ENCODE data around the gene MRPL14.

MRPL14 gene

DNA sequence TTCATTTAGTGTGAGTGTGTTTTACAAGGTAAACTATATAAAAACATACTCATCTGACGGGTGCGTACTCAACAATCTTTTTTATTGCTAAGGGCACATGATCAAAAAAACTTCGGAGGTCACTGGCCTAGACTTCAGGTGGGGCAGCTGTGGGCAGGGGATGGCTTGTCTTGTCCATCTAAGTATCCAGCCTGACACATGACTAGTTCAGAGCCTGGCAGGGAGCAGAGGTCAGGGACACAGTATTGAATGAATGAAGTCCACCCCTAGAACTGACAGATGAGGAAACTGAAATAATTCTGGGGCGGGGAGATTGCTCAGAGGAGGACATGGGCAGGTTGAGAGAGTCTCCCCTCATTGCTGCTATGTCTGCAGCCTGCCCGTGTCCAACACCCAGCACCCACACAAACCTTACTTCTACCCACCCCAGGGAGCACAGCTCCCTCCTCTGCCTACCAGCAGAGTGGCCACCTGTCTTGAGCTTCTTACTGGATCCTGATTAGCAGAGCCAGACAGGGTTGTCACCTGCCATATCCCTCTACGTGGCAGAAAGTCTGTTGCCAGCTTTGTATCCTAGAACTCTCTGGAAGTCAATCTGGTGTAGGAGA lies 48.9 kb downstream of the MRPL14 start:
- no peak for DNase-seq

DNA sequence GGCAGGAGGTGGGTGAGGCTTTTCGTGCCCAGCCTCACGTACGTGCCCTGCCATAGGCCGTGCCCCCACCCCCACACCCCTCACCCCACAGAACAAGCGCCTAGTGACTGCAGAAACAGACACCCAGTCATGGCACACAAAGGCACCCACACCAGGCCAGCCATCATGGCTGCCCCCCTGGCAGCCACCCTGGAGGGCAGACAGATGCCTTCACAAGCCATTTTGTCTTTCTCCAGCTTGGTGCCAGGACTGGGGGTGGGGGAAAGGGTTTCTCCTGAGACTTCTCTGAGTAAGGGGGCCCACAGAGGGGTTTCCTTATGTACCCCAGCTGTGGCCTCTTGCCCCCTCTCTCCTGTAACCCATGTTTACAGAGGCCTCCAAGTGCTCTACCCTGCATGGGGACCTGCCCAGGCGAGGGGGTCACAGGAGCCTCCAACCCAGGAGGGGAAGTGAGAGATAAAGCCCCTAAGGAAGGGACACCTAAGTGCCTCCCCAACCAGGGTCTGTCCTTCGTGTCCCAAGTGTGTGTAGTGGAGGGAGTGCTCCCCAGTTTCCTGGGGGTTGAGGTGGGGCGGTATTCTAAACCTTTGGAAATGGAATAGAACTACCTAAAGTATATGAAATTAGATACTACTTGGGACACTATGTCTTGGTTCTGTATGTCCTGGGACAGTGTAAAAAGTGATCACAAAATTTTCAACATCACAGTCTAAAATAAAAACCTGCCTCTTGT lies 49.9 kb downstream of the MRPL14 start:
- DNase-seq, result no peak

DNA sequence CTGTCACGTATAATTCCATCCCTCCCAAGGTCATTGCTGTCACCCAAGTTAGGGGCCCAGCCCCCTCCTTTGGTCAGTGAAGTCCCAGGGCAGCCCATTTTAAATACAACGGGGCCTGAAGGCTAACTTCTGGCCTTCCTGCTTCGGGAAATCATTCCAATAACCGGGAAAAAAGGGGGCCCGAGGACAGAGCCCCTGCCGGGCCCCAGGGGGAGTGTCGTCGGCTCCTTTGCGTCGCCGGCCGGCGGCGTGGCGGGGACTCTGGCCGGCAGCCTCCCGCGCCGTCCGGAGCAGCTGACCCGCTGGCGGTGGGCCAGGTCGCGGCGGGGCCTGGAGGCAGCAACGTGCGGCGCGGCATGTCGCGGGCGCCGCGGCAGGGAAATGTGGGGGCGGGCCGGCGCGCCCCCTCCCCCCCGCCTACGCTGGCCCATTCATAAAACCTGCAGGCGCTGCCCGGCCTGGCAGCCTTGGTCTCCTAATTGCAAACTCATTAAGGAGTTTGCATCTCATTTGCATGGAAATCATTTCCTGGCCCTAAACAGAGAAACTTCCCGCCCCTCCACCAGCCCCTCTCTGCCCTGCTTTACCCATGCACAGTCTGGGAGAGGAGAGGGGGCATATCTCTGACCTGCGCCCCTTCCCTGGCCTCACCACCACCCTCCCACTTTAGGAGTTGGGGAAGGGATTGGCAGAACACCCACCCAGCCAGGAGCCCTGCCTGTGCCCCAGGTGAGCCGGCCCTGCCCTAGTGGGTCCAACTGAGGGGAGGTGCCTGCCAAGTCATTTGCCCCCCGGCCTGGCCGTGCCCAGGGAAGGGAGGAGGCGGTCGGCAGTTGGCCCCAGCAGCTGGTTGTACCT lies 50.7 kb downstream of the MRPL14 start:
- no peak for DNase-seq

DNA sequence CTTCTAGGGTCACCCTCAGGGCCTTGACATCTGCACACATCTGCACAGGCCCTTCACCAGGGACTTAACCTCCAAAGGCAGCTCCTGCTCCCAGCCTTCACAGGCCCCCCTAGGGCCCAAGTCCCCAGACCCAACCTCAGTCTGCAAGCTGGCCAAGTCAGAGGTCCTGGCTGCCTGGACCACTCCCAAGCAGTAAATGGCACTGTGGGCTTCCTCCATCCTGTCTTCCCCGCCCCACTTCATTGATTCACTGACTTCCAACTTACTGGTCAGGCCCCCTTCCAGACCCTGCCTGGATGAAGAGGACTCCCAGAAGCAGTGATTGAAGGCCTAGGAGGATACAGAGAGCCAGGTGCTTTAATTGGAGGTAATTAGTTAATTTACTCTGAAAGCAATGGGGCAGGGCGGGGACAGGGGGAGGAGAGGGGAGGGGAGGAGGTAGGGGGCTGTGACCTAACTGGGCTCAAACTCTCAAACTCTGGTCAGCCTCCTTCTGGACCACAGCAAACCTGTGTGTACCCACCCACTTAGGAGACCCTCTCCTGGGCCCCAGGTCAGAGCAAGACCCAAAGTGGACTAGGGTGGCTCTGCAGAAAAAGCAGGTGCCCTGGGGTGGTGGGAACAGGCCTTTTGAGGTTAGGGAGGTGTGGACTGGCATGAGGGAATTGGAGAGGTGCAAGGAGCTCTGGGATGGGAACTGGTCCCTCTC lies 51.5 kb downstream of the MRPL14 start:
- DNase-seq, result no peak

DNA sequence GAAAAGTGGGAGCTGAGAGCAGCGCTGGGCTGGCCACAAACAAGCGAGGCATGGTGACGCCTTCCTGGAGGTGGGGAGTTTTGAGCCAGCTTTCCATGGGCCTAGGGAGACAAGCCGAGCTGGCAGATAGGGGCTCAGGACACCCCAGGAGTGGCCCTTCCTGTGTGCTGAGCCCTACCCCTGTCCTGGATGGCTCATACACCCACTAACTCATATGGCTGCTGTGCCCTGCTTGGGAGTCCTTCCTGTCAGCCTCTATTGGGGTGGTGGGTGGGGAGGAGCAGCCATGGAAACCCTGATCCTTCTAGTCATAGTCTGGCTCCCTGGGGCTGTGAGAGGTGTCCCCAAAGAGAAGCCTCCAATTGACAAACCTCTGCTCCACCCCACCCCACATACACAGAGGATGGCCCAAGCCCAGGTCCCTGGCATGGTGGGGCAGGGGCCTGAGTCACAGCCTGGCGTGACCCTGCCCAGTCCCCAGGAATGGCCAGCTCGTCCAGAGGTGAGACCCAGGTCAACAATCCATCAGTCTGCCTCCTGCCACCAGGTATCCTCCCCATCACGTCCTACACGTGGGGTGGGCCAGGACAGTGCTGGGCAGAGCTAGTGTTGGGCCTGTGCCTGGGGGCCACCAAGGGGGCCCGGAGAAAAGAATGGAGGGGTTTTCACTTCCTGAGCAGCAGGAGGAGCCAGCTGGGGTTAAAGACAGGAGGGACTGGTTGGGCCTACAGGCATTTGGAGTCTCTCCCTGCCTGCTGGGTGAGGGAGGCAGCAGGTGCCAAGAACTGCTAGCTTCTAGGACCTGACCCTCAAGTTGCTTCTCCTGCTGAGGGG lies 52.2 kb downstream of the MRPL14 start:
- no peak for DNase-seq

DNA sequence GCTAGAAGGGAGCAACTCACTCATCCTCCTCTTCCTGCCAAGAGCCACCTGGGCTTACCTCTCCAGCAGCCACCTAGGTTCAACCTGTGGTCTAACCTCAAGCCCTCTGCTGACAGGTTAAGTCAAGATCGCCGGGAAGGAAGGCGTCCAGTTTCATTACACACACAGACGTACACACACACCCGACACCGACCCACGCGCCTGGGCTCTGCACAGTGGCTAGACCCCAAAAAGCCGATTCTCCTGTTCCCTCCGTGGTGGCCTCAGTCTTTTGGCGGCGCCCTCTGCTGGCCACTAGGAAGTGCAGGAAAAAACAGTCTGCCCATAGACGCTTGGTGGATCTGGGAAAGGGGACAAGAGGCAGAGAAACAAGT lies 52.8 kb downstream of the MRPL14 start:
- no peak for DNase-seq

DNA sequence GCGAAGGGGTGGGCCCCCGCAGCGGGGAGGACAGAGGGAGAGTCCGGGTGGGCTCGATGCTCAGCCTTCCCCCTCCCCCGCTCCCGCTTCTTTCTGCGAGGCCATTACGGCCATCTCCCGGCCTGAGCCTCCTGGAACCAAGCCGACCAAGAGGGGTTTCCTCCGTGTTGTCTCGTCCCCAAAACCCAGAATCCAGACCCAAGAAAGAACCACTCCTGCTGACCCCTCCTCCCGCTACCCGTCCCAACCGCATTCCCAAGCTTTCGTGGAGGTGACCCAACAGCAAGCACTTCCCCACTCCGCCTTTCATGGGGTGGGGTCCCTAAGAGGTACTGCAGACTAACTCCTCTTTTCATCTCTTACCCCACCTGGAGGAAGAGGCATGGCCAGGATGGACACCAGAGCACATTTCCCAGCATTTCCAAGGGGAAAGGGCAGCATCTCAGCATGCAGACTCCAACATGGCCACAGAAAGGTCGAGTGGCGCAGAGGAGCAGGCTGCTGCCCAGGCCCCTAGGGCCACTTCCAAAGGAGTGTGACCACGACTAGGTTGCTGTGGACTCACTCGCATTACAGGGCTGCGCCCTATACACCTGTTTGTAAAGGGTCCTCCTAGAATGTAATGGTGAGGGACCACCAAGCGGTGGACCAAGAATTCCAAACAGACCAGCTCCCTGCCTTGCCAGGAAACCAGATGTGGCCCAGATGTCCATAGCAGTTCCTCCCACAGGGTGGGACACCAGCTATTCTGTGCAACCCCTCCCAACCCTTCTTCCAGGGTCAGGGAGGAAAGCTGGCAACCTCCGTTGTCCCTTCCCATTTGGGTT lies 53.4 kb downstream of the MRPL14 start:
- DNase-seq, result no peak

DNA sequence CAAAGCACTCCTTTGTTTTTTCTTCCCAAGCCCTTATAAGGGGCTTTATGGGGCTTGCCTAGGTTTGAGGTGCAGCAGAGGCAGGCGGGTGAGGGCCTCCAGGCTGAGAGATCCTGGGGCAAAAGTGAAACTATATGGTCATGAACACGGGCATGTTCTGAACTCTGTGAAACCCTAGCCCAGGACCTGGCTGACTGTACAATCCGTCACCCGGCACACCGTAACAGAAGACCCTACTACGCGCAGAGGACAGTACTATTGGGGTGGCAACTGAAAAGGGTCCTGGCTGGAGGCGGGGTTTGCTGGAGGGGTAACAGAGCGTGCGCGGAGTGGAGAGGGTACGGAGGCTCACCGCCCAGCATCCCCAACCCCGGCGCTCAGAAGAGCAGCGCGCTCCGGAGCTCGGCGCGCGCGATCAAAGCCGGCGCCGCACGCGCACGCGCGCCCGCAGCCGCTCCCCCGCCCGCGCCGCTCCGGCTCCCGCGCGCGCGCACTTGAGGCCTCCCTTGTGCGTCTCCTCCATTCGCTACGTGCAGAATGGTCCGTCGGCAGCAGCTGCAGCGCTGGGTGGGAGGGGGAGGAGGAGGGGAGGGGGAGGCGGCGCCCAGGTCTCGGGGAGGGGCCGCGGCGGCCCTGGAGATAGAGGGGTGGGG lies 54.2 kb downstream of the MRPL14 start:
- DNase-seq, result no peak

DNA sequence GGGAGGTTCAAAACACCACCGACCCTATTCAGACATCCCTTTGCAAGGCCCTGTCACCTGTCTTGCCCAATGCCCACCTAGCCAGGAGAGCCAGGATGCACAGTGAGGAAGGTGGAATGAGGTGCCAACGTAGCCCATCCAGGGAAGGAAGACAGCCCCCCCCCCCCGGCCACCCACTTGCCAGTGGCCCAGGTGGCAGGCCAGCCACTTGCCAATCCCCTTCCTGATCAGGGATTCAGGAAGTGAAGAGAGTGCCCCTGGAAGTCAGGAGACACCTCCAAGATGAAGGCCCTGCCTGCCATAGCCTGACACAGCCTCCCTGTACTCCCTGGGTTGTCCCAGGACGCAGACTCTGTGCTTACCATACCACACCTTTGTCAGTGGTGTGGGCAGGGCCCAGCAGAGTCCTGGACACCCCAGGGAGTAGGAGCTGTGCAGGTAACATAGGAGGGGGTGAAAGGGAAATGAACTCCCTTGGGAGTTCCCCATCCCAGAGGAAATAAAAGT lies 54.7 kb downstream of the MRPL14 start:
- no peak for DNase-seq

DNA sequence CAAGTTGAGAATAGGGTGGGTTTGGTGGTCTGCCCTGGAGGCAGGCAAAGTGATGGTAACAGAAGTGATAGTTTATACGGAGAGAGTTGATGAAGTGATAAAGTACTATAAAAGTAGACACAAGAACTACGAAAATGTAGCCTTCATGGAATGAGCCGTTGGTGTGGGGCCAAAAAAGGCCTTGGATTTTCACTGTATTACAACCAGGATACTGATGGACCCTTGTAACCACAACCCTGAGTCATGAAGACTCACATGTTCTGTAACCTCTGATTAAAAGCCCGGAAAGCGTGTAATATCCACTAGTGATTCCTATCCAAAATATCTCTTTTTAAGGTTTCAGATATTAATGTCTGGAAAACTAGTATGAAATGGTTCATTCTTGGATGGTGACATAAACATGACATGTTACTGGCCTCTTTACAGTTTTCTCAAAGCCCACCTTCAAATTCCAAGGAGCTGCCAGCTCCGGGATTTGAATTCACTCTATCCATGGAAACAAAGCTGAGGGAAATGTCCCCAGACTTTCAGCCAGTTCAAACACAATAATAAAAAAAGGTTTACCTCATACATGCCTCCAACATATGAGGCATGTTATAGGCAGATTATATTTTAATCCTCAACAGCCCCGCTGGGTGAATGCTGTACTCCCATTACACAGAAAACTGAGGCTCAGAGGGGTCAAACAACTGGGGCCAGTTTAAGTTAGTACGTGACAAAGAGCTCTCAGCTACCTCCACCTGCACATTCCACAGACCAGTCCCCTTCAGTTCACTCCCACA lies 55.4 kb downstream of the MRPL14 start:
- no peak for DNase-seq

DNA sequence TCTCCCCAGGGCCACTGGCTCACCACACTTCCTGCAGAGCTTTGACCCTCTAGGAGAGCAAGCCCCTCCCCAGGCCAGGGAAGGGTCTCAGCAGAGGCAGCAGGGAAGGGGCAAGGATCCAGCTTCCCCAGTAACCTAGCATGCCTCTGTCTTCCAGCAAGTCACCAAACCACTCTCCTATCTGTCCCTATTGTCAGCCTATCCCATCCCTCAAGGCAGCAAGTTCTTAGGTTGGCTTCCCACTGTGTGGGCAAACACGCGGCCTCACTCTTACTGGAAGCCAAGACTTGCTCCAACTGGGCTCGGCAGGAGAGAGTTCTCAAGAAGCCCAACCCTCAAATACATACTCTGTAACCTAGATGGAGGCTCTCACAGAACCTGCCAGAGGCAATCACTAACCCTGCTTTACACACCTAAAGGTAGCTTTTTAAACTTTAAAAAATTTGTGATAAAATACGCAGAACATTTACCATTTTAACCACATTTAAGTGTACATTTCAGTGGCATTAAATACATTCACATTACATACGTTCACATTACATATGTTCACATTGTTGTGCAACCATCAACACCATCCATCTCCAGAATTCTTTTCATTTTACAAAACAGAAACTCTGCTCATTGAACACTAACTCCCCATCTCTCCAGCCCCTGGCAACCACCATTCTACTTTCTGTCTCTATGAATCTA lies 58.5 kb downstream of the MRPL14 start:
- no peak for DNase-seq

DNA sequence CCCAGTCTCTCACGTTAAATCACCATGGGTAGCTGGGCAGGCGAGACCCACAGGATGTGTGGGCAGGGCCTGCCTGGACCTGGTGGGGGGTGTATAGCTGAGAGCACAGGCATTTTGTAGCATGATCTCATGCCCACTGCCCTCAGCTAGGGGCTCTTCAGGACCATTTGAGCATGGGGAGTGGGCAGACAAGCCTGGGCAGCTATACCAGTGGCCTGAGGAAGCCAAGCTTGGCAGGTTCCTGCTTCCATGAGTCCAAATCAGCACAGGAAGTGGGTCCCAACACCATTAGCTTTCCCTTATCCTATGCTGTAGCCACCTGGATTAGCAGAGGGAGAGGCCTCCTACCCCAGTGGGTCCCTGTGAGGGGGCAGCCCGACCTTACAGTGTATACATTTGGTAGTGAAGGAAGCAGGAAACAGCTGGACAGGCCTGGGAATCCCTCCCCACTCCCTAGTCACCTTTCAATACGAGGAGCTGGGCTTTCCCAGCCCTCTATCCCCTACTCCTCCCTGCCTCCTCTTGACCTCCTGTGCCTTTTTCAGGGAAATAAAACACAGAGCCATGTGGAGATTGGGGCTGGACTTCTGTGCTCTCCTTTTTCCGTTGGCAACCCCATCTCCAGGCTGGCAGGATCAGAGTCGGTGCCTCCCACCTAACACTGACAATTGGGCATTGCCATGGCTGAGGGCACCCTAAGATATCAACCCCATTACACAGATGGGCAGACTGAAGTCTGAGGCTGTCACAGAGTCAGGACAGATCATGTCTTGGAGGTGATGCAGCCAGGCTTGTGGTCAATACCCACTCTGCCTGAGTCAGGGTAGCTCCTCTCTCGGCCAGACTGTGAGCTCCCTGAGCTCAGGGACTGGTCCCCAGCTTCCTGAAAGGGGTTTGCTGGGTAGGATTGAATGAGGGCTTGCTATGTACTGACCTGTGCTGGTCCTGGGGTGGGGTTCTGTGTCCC lies 59.8 kb downstream of the MRPL14 start:
- DNase-seq, result no peak

DNA sequence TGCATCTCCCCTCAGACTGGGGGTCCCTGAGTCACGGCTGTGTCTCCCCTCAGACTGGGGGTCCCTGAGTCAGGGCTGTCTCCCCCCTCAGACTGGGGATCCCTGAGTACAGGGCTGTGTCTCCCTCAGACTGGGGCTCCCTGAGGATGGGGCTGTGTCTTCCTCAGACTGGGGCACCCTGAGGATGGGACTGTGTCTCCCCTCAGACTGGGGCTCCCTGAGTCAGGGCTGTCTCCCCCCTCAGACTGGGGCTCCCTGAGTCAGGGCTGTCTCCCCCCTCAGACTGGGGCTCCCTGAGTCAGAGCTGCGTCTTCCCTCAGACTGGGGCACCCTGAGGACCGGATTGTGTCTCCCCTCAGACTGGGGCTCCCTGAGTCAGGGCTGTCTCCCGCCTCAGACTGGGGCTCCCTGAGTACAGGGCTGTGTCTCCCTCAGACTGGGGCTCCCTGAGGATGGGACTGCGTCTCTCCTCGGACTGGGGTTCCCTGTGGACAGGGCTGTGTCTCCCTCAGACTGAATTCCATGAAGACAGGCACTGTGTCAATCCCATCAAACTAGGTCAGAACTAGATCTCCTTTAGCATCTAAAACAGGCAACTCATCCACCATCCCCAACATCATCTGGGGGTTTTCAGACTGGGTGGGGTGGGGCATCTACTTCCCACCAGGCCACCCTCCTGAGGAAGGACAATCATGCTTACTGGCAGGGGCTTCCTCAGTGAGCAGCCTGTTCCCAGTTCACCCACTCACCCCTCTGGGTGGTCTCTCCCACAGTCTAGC lies 60.7 kb downstream of the MRPL14 start:
- no peak for DNase-seq

DNA sequence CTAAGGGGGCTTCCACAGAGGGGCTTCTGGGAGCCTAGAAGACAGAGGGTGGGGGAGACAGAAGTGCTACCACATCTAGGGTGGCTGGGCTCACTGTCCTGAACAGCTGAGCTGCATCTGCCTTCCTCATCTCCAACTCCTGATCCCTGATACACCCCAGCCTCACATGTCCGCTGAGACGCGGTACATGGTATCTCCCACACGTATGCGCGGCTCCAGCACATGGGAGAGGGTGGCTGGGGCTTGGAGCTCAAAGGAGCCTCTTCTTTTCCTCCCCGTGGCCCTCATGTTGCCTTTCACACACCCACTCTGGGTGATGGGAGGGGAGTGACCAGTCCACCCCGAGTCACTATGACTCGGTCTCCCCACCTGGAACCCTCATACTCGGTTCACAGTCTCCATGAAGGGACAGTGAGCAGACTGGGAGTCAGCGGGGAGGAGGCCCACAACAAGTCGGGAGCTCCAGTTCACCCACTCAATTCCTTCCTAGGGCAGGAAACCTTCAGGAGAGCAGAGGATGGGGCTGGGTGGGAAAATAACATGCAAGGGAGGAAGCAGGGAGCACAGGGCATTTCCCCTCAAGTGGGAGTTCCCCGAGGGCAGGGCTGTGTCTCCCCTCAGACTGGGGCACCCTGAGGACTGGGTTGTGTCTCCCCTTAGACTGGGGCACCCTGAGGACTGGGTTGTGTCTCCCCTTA lies 61.7 kb downstream of the MRPL14 start:
- DNase-seq, result no peak

DNA sequence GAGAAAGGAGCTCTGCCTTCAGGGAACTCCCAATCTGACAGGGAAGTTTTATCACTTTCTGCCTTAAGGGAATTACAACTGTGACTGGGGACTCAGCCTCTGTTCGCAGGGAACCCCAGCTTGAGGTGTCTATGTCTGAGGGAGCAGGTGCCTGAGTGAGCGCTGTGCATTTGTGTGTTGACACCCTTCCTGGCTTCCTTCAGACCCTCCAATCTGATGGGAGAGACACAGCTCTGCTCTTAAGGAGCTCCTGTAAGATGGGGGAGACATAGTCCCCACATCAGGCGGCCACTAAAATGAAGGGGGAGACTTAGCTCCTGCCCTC lies 62.3 kb downstream of the MRPL14 start:
- DNase-seq, result no peak

DNA sequence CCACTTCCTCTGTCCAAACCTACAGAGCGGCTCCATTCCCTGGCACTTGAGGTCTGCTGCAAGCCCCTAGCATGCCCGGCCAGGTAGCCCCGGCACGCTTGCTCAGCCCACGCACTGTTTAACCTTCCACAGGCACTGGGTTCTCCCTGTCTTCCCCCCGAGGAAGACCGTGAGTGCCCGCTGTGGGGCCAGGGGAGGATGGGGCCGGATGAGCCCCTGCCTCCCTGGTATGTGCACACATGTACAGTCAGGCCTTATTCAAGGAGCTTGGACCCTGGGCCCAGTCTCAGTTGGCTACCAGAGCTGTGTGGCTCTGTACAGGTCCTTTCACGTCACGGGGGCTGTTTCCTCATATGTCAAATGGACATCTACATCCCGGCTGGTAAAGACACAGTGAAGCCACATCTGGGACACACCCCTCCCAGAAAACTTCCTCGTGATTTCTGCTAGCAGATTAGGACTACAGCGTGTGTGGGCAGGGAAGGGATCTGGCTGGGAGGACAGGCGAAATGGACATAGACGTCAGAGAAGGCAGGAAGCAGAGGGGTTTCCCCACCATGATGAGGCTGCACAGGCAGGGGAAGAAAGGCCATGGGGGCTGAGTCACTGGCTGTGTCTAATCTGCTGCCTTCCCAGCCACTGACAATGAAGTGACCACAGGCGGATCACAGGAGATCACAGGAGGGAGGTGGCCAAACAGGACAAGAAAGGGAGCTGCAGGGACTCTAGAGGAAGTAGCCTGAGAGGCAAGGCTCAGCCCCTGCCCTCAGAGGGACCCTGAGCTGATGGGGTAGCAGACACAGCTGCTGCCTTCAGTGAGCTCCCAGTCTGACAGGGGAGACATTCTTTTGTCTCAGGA lies 62.9 kb downstream of the MRPL14 start:
- no peak for DNase-seq
